Activated naive CD4-positive, alpha-beta T cell treated with Interleukin-2 at 50 U/mL for 16 hours (primary cell): Measurements from ENCODE around the gene CTXND2.
A peak's percentile ranks its signal among the peaks of the same experiment; 100 is the strongest.
"Not testable (repeated sequence)": the region's sequence is repeated elsewhere in the genome, so short reads cannot be mapped to it uniquely, and the experiment has no call there.

Source experiments
- DNase-seq: peaks from one replicate; pipeline ENCODE4 v3.0.0-alpha.2; 2020

Gene CTXND2

GRCh38 chr1:150893336-150893913 is 6.5 kb downstream of the CTXND2 start:
- no peak for DNase-seq

DNA sequence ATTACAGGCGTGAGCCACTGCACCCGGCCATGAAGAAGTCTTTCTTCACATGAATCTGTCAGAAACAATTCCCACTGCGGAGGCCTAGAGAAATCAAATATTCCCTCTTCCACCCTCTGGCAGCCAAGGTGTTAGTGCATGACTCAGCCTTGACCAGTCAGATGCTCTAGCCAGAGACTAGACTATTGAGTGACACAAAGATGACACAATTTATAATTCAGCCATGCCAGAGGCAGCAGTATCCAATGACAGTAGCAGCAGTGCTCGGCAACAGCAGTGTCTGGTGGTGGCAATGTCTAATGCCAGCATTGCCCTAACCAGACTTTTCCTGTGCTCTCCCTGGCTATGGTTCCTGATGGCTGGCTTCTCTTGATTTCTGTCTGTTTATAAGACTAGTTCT is 8.7 kb downstream of the CTXND2 start:
- DNase-seq: no peak

GRCh38 chr1:150899795-150900194 is 12.9 kb downstream of the CTXND2 start:
- not testable (repeated sequence) for DNase-seq

- no peak for DNase-seq
Measured at GRCh38 chr1:150902346-150902745, 15.4 kb downstream of the CTXND2 start.

DNA sequence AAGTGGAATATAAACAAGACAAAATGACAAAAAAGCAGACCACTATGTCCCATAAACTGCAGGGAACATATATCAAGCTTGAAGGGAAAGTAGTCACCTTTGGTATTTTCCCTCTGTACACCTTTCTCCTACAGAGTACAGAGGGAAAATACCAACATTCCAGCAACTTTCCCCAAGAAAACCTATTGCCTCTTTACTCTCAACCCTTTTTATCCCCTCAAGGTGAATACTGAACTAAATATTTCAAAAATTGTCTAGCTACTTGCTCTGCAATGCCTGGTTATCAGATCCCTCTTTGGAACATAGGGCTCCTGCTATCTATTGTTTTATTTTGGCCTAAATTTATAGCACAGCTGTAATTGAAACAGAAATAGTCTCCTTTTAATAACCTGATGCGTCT is 15.8 kb downstream of the CTXND2 start:
- DNase-seq: no peak

DNA sequence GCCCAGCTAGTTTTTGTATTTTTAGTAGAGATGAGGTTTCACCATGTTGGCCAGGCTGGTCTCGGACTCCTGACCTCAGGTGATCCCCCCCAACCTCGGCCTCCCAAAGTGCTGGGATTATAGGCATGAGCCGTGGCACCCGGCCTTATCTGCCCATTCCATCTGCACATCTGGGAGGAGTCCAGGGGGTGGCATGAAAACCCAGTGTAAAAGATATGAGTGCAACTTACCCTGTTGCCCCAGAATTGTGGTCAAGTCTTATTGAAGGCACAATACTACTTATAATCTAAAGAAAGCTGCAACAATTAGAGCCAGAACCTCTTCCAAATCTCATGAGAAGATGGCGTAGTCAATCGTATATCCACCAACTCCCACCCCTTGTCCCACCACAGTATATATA is 18.4 kb downstream of the CTXND2 start:
- DNase-seq: no peak

DNA sequence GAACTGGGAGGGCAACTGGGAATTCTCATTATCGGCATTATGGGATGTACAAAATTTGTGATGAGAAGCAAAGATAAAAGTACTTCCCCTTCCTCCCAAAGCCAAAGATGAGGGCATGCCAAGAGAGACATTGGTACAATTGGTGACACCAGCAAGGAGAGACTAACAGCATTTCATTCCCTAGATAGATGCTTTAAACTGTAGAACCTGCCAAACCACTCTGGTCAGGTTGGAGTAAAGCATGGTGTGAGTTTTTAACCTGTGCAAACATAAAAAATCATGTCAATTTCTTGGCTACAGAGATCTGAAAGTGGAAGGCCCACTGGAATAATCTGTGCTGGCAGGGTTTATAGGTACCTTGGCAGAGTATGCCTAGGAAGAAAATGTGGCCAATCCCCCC is 19.4 kb downstream of the CTXND2 start:
- no peak for DNase-seq

DNA sequence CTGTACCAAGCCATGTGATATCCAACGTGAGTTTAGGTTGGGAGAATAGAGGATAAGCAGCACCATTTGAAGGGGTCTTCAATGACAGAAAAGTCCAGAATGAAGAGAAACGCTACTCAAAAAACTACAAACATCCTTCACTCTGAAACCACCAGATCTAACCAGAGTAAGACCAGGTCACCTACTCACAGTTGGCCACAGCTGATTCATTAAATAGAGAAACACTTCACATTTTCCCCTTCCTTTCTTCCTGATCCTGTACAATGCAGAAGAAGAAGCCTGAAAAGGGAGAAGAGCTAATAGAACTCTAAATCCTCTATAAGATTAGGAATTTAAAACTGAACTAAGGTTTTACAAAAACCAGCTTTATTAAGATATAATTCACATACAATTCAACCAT is 19.9 kb downstream of the CTXND2 start:
- no peak for DNase-seq

DNA sequence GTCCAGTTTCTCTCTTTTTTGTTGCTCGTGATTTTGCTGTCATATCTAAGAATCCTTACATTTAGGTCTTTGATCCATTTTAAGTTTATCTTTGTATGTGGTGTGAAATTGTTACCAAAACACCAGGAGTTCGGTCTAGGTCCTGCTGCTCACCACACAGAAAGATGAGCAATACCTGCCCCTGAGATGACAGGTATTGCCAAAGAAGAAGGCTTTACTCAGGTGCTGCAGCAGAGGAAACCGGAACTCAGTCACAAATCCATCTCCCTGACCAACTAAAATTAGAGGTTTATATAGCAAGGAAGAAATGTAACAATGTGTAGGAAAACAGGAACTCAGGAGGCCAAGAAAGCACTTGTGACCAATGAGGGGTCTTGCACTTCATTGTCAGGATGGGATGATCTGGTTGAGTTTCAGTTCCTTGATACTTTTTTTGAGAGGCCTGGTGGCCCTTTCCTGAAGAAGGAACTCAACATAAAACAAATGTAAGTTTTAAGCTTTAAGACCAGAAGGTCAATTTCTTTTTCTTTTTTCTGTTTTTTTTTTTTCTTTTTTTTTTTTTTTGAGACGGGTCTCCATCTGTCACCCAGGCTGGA is 22.7 kb downstream of the CTXND2 start:
- no peak for DNase-seq

- no peak for DNase-seq
Measured at GRCh38 chr1:150912623-150913022, 25.7 kb downstream of the CTXND2 start.

GRCh38 chr1:150917387-150917786 is 30.5 kb downstream of the CTXND2 start:
- DNase-seq: no peak

DNA sequence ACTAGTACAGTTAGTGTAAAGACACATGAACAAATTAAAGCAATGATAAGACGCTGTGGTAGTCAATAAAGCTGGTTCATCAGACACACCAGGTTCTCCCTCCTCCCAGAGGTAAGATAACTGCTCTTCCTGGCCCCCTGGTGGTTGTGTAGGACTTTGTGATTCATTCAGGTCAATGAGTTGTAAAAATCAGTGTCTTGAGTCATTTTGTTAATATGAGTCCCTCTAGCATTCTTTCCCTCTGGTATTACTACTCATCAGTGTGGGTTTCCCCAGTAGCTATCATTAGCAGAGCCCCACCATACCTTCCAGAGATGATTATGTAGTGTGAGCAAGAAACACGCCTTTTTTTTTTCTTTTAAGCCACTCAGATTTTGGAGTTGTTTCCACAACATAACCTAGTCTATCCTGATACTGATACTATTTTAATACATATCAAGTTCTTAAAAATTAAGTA is 35.6 kb downstream of the CTXND2 start:
- DNase-seq: peak; percentile 81

DNA sequence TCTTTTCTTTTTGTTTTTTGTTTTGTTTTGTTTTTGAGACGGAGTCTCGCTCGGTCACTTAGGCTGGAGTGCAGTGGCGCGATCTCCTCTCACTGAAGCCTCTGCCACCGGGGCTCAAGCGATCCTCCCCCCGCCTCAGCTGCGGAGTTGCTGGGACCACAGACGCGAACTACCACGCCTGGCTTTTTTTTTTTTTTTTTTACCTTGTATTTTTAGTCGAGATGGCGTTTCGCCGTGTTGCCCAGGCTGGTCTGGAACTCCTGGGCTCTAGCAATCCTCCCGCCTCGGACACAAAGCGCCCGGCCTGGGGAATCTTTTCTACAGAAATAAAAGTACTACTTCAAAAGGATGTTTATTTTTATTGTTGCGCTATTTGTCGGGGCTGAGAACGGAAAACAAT is 38.1 kb downstream of the CTXND2 start:
- DNase-seq: peak; percentile 3

DNA sequence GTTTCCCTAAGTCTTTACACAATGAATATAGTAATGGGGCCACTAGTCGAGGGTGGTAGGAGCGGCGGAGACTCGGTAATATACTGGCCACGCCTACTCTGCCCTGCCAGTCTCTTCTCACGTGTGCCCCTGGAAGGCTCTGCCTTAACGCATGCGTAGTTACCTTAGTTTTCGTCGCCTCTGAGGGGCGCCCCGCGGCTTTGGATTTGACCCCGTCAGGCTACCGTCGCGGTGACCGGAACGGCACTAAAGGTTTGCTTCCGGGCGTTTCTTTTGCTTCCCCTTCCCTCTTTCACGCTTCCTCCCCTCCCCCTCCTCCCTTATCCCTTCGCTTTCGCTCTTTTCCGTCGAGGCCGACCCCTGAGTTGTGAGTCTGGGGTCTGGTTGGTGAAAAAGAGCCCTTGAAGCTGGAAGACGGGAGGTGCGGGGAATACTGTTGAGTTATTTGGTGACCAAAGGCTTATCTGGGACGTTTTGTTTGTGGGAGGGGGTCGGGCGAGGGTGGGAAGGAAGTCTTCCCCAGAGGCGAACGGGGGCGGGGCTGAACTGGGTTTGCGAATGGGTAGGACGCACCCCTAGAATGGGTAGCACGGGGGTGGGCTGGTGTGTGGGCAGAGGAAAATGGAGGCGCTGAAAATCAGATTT is 39.3 kb downstream of the CTXND2 start, which contains the start of gene SETDB1:
Gene SETDB1 (plus strand): TSS at position 267 of the 645 bp plus-strand sequence. CDS start 1,352 bp downstream, outside the sequence.
- peak; percentile 93 for DNase-seq

DNA sequence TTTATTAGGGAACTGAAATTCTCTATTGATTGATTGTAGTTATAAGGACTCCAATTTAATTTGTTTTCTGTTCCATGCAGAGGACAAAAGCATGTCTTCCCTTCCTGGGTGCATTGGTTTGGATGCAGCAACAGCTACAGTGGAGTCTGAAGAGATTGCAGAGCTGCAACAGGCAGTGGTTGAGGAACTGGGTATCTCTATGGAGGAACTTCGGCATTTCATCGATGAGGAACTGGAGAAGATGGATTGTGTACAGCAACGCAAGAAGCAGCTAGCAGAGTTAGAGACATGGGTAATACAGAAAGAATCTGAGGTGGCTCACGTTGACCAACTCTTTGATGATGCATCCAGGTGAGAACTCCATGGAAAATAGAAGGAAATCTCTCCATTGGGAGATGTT is 40.7 kb downstream of the CTXND2 start:
- no peak for DNase-seq

DNA sequence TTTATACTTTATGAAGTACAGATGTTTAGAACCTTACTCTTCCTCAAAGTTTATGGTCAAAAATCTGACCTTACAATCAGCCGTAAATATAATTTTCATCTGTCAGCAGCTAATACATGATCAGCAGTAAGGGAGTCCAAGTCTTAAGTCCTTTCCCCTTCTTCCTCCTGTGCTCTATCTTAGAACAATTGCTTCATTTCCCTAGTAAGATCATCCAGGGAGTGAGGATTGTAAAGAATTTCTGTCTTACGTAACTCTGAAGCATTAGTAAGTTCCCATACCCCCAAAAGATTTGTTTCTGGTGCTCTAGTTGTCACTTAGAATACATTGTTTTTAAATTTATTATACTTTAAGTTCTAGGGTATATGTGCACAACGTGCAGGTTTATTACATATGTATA is 41.4 kb downstream of the CTXND2 start:
- DNase-seq: no peak

GRCh38 chr1:150928775-150929174 is 41.8 kb downstream of the CTXND2 start:
- not testable (repeated sequence) for DNase-seq

- no peak for DNase-seq
Measured at GRCh38 chr1:150931773-150932172, 44.8 kb downstream of the CTXND2 start.

- DNase-seq: no peak
Measured at GRCh38 chr1:150944856-150945255, 57.9 kb downstream of the CTXND2 start.

DNA sequence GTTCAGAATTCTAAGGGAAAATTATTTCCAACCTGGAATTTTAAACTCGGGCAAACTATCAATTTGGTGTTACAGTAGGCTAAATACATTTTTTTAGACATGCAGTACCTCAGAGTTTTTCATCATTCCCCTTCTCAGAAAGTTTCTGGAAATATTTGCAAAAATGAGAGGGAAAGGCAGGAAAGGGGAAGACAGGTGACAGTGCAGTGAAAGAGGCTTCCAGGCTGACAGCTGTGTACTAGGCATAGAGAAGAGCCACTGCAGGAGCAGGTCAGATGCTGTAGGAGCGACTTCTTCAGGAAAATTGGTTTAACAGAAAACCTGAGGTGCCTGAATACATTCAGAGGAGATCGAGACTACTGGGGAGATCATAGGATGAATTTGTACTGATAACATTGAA is 67.8 kb downstream of the CTXND2 start:
- no peak for DNase-seq

DNA sequence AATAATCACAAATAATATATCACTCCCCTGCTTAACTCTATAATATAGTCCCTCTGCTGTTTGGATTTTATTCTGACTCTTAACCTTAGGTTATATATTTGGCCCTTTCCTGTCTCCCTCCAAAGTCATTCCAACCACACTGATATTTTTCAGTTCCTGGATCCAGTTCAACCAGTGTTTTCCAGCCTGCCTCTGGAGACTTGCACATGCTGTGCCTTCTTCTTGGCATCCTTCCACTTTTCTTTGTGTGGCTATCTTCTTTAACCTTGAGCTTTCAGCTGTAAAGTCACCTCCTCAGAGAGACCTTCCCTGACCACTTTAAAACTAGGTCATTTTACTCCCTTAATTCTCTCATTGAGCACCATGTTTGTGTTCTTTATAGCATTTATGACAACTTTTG is 68.3 kb downstream of the CTXND2 start:
- no peak for DNase-seq

GRCh38 chr1:150957666-150958065 is 70.7 kb downstream of the CTXND2 start:
- no peak for DNase-seq

DNA sequence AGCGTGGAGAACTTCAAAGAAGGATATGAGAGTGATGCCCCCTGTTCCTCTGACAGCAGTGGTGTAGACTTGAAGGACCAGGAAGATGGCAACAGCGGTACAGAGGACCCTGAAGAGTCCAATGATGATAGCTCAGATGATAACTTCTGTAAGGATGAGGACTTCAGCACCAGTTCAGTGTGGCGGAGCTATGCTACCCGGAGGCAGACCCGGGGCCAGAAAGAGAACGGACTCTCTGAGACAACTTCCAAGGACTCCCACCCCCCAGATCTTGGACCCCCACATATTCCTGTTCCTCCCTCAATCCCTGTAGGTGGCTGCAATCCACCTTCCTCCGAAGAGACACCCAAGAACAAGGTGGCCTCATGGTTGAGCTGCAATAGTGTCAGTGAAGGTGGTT is 73.7 kb downstream of the CTXND2 start:
- no peak for DNase-seq

DNA sequence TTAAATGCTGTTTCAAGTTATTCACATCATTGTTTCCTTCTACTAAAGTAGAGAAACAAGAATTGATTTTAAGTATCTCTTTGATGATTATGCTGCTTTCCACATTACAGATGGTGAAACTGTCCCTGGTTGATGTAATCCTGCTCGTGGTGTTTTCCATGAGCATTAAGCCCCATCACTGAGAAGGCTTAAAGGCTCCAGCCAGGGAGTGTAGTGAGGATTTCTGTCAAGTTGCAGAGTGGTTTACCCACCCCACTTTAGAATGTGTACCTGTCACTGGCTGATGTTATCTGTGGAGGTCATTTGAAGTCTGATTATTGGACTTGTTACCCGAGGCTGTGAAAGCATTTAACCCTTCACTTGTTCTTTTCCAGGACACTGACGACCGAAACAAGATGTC is 74.8 kb downstream of the CTXND2 start:
- DNase-seq: no peak
